Colonic mucosa (tissue), 4 donors: Measurements from ENCODE around the gene CEP131. TPM values are rescaled to one million over a fixed set of nuclear protein-coding genes. Genes with fewer than 3 reads are reported as not detected.
"Not testable (repeated sequence)": the region's sequence is repeated elsewhere in the genome, so short reads cannot be mapped to it uniquely, and the experiment has no call there.

Experiments
- DNase-seq: peaks from one replicate; pipeline ENCODE4 v3.0.0-alpha.2; 2020
- H3K27ac ChIP-seq: fragments of 200-600 bp; one replicate; pipeline ENCODE4 v1.8.0; 2021
- H3K27me3 ChIP-seq: fragments of 200-600 bp; one replicate; pipeline ENCODE4 v1.8.0; 2021
- H3K36me3 ChIP-seq: fragments of 200-600 bp; one replicate; pipeline ENCODE4 v1.8.0; 2021
- H3K4me1 ChIP-seq: fragments of 200-600 bp; one replicate; pipeline ENCODE4 v1.8.0; 2021; ENCODE audit warnings: mild to moderate bottlenecking
- H3K4me3 ChIP-seq: fragments of 200-600 bp; one replicate; pipeline ENCODE4 v1.8.0; 2021
- H3K9ac ChIP-seq, 2 donors: one replicate each; pipeline ENCODE4 v1.7.0; 2013; ENCODE audit warnings: control low read depth in 2 of 2, low read depth in 2 of 2, low read length in 2 of 2
- H3K9me3 ChIP-seq: fragments of 200-600 bp; one replicate; pipeline ENCODE4 v1.8.0; 2021
- CTCF ChIP-seq: fragments of 200-600 bp; IDR thresholded peaks from one replicate; pipeline ENCODE4 v1.8.0; 2022; ENCODE audit warnings: antibody characterized with exemption, mild to moderate bottlenecking
- intact Hi-C: fragments of 100-400 bp; cut with DNase I; formaldehyde crosslinking; loops from one replicate; pipeline ENCODE4 v1.14.1; 2022
- total RNA-seq, 2 donors: library from RNA; stranded (reverse); fragmentation: NEBNext Ultra II Directional in 1 of 2; extraction: Animal tissue kit (Norgen Biotek cat#: 25700) in 1 of 2; gene quantifications; one replicate each; pipeline ENCODE4 v1.2.1, GENCODE V29; 2021
- donor health status: healthy.
- donor health status: DM: no; HTN: no; CAD: no.
- donor health status: DM: no; HTN: no; CAD: no.

The CEP131 gene
- total RNA-seq, 2 donors from 2014 or later: 4.3 to 15.0 TPM

GRCh38 chr17:81150377-81151077 lies 72.2 kb downstream of the CEP131 start:
- TF ChIP-seq CTCF: no peak
- Histone ChIP-seq H3K9ac (no peak overlapping the region), H3K4me1 (no peaks in the 10 kb centered on the region), H3K27me3 (no peaks in the 10 kb centered on the region), H3K9me3 (no peaks in the 10 kb centered on the region), H3K27ac (no peak overlapping the region), H3K36me3 (no peaks in the 10 kb centered on the region), H3K4me3 (no peak overlapping the region)
- intact Hi-C loops: no loop called here
- DNase-seq: no peak

GRCh38 chr17:81148986-81149533 lies 73.7 kb downstream of the CEP131 start:
- DNase-seq: no peak
- H3K27ac ChIP-seq: no peak overlapping the region
- no peaks in the 10 kb centered on the region for H3K9me3 ChIP-seq
- TF ChIP-seq CTCF: no peak
- no peaks in the 10 kb centered on the region for H3K4me1 ChIP-seq
- H3K27me3 ChIP-seq: no peaks in the 10 kb centered on the region
- no peak overlapping the region for H3K4me3 ChIP-seq
- no peaks in the 10 kb centered on the region for H3K36me3 ChIP-seq
- H3K9ac ChIP-seq: no peak overlapping the region
- intact Hi-C loops: no loop called here

GRCh38 chr17:81148571-81148970 lies 74.2 kb downstream of the CEP131 start:
- Histone ChIP-seq H3K27me3 (no peaks in the 10 kb centered on the region), H3K4me3 (no peak overlapping the region), H3K9ac (no peak overlapping the region), H3K36me3 (no peaks in the 10 kb centered on the region), H3K4me1 (no peaks in the 10 kb centered on the region), H3K27ac (no peak overlapping the region), H3K9me3 (no peaks in the 10 kb centered on the region)
- intact Hi-C loops: no loop called here
- DNase-seq: no peak
- no peak for TF ChIP-seq CTCF

- Histone ChIP-seq H3K27ac (no peak overlapping the region), H3K27me3 (no peaks in the 10 kb centered on the region), H3K9me3 (no peaks in the 10 kb centered on the region), H3K9ac (no peak overlapping the region), H3K36me3 (no peaks in the 10 kb centered on the region), H3K4me3 (no peak overlapping the region), H3K4me1 (no peaks in the 10 kb centered on the region)
- no peak for DNase-seq
- intact Hi-C loops: no loop called here
- no peak for TF ChIP-seq CTCF
Measured at GRCh38 chr17:81147701-81148100, 75.1 kb downstream of the CEP131 start.

GRCh38 chr17:81146208-81146607 lies 76.6 kb downstream of the CEP131 start:
- H3K36me3 ChIP-seq, H3K9me3 ChIP-seq, H3K27me3 ChIP-seq, H3K9ac ChIP-seq, H3K4me1 ChIP-seq, intact Hi-C loops, H3K4me3 ChIP-seq, DNase-seq, H3K27ac ChIP-seq: not testable (repeated sequence)

GRCh38 chr17:81144423-81144781 lies 78.4 kb downstream of the CEP131 start:
- TF ChIP-seq CTCF: no peak
- no peaks in the 10 kb centered on the region for H3K4me1 ChIP-seq
- H3K27ac ChIP-seq: no peak overlapping the region
- H3K36me3 ChIP-seq: no peaks in the 10 kb centered on the region
- no peak for DNase-seq
- no peak overlapping the region for H3K4me3 ChIP-seq
- H3K27me3 ChIP-seq: no peaks in the 10 kb centered on the region
- H3K9me3 ChIP-seq: no peaks in the 10 kb centered on the region
- H3K9ac ChIP-seq: no peak overlapping the region
- intact Hi-C loops: no loop called here
